ENCODE measurements around the gene SIRT1. TPM values are rescaled to one million over a fixed set of nuclear protein-coding genes. Genes with fewer than 3 reads are reported as not detected.

Gene SIRT1
- polyA plus RNA-seq, 1 donor (not counting 4 experiments of a cell fraction or from before 2014, with no cell fraction given) = 9.8 TPM

- H3K36me3 ChIP-seq (ENCODE audit: control insufficient read depth in 2 of 2, extremely low read depth in 1 of 2, insufficient read depth in 2 of 2, low read length in 2 of 2) = no peaks in the 10 kb centered on the region
- peaks cover 3% of the 10 kb centered on the region for H3K4me1 ChIP-seq (ENCODE audit: control insufficient read depth, extremely low read depth, insufficient read depth, low read length)
- no peaks in the 10 kb centered on the region for H3K79me2 ChIP-seq (ENCODE audit: control insufficient read depth, insufficient read depth, low read length)
- no peaks in the 10 kb centered on the region for H3K9me1 ChIP-seq (ENCODE audit: control insufficient read depth, extremely low read depth, insufficient read depth, low read length)
- H3K9me3 ChIP-seq (ENCODE audit: control insufficient read depth, low read depth, low read length) = no peaks in the 10 kb centered on the region
- dilution Hi-C loops (cut with MboI; ENCODE audit: extremely low pct_ligation_motif_present, low sequenced_read_pairs) = no loop called here
- H3K27ac ChIP-seq (ENCODE audit: control insufficient read depth, insufficient read depth, low read length) = no peak overlapping the region
- no peak overlapping the region for H2AFZ ChIP-seq (ENCODE audit: control insufficient read depth, low read length)
- no peak overlapping the region for H3K4me2 ChIP-seq (ENCODE audit: control insufficient read depth, extremely low read depth, insufficient read depth, low read depth, low read length)
- DNase-seq (ENCODE audit: low read depth, low spot score) (no peak), FAIRE-seq (no peak)
- H4K20me1 ChIP-seq (ENCODE audit: control insufficient read depth, extremely low read depth, insufficient read depth, low read length) = no peaks in the 10 kb centered on the region
- no peak overlapping the region for H3K4me3 ChIP-seq (ENCODE audit: control insufficient read depth in 2 of 3, extremely low read depth in 1 of 3, insufficient read depth in 2 of 3, low read depth in 1 of 3, low read length in 3 of 3)
- H3K27me3 ChIP-seq (ENCODE audit: control insufficient read depth, extremely low read depth, insufficient read depth, low read length) = no peaks in the 10 kb centered on the region
- no peak overlapping the region for H3K9ac ChIP-seq (ENCODE audit: control insufficient read depth, extremely low read depth, insufficient read depth, low read length)
- TF ChIP-seq EZH2 (IDR thresholded peaks at IDR 0.05; ENCODE audit: low read length) (no peak), CTCF (optimal IDR thresholded peaks at IDR 0.05 in 1 of 3, IDR thresholded peaks at IDR 0.05 in 1 of 3, conservative IDR thresholded peaks at IDR 0.05 in 1 of 3; ENCODE audit: extremely low read depth in 1 of 3, insufficient read depth in 2 of 3, low read length in 3 of 3) (no peak)
Measured at GRCh38 chr10:67853512-67853911, 30.9 kb upstream of the SIRT1 start.

GRCh38 chr10:67858971-67859370 is 25.5 kb upstream of the SIRT1 start:
- H2AFZ ChIP-seq (ENCODE audit: control insufficient read depth, low read length) = no peak overlapping the region

More at GRCh38 chr10:67858971-67859370, 25.5 kb upstream of the SIRT1 start:
- no peak overlapping the region for H3K9ac ChIP-seq (ENCODE audit: control insufficient read depth, extremely low read depth, insufficient read depth, low read length)
- dilution Hi-C loops (cut with MboI; ENCODE audit: extremely low pct_ligation_motif_present, low sequenced_read_pairs) = no loop called here
- no peaks in the 10 kb centered on the region for H3K27me3 ChIP-seq (ENCODE audit: control insufficient read depth, extremely low read depth, insufficient read depth, low read length)
- H3K27ac ChIP-seq (ENCODE audit: control insufficient read depth, insufficient read depth, low read length) = no peak overlapping the region
- TF ChIP-seq CTCF (optimal IDR thresholded peaks at IDR 0.05 in 1 of 3, IDR thresholded peaks at IDR 0.05 in 1 of 3, conservative IDR thresholded peaks at IDR 0.05 in 1 of 3; ENCODE audit: extremely low read depth in 1 of 3, insufficient read depth in 2 of 3, low read length in 3 of 3) = no peak
- TF ChIP-seq EZH2 (IDR thresholded peaks at IDR 0.05; ENCODE audit: low read length) = no peak
- H4K20me1 ChIP-seq (ENCODE audit: control insufficient read depth, extremely low read depth, insufficient read depth, low read length) = no peaks in the 10 kb centered on the region
- H3K9me1 ChIP-seq (ENCODE audit: control insufficient read depth, extremely low read depth, insufficient read depth, low read length) = no peaks in the 10 kb centered on the region
- H3K9me3 ChIP-seq (ENCODE audit: control insufficient read depth, low read depth, low read length) = no peaks in the 10 kb centered on the region
- no peaks in the 10 kb centered on the region for H3K79me2 ChIP-seq (ENCODE audit: control insufficient read depth, insufficient read depth, low read length)
- no peak overlapping the region for H3K4me2 ChIP-seq (ENCODE audit: control insufficient read depth, extremely low read depth, insufficient read depth, low read depth, low read length)
- H3K36me3 ChIP-seq (ENCODE audit: control insufficient read depth in 2 of 2, extremely low read depth in 1 of 2, insufficient read depth in 2 of 2, low read length in 2 of 2) = no peaks in the 10 kb centered on the region
- DNase-seq (ENCODE audit: low read depth, low spot score) (no peak), FAIRE-seq (no peak)
- no peaks in the 10 kb centered on the region for H3K4me1 ChIP-seq (ENCODE audit: control insufficient read depth, extremely low read depth, insufficient read depth, low read length)
- no peak overlapping the region for H3K4me3 ChIP-seq (ENCODE audit: control insufficient read depth in 2 of 3, extremely low read depth in 1 of 3, insufficient read depth in 2 of 3, low read depth in 1 of 3, low read length in 3 of 3)

Measured in keratinocyte (primary cell).